Islet of Langerhans (tissue), 1 donor: ENCODE measurements around the gene SLC16A11.
"Not testable (repeated sequence)": the region's sequence is repeated elsewhere in the genome, so short reads cannot be mapped to it uniquely, and the experiment has no call there.

Source experiments
- FAIRE-seq: peaks from one replicate; lab custom pipeline; 2011; peaks lifted over from hg19 to GRCh38; lab: Jason Lieb, UNC

SLC16A11 gene, protein sequence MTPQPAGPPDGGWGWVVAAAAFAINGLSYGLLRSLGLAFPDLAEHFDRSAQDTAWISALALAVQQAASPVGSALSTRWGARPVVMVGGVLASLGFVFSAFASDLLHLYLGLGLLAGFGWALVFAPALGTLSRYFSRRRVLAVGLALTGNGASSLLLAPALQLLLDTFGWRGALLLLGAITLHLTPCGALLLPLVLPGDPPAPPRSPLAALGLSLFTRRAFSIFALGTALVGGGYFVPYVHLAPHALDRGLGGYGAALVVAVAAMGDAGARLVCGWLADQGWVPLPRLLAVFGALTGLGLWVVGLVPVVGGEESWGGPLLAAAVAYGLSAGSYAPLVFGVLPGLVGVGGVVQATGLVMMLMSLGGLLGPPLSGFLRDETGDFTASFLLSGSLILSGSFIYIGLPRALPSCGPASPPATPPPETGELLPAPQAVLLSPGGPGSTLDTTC

DNA sequence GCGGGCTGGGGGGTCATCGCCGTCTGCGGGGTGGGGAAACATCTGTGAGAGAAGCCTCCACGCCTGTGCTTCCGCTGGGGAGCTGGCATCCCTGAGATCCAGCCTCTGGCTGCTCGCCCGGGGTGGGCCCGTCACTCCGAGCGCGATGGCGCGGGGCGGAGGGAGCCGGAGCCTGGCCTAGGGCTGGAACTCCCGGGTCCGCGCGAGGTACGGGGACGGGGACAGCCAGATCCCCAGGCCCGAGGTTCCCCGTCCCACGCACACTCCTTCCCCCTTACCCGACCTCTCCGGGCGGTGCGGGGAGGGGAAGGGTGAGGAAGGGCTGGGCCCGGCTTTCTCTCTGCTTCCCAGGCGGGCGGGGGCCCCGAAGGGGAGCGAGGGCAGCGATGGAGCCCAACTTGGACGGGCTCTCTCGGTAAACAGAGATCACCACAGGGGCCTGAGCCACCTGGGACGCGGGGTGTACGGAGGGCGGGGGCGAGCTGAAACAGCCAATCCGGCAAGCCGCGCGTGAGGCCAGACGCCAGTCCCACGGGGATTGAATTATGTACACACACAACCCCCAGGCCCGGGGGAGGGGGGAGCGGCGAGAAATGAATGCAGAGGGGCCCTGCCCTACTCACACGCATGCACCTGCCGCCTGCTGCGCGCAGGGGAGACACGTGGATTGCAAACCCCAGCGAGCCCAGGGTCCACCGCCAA is at the start of gene SLC16A11:
TSS of gene SLC16A11 (minus strand) at position 596 of the 702 bp plus-strand sequence. CDS start at position 17, 579 bp downstream.
- FAIRE-seq: no peak

- not testable (repeated sequence) for FAIRE-seq
Observed at GRCh38 chr17:7091311-7092005, 47.6 kb upstream of the SLC16A11 start.

GRCh38 chr17:7089570-7089969 is 45.7 kb upstream of the SLC16A11 start:
- FAIRE-seq: not testable (repeated sequence)

DNA sequence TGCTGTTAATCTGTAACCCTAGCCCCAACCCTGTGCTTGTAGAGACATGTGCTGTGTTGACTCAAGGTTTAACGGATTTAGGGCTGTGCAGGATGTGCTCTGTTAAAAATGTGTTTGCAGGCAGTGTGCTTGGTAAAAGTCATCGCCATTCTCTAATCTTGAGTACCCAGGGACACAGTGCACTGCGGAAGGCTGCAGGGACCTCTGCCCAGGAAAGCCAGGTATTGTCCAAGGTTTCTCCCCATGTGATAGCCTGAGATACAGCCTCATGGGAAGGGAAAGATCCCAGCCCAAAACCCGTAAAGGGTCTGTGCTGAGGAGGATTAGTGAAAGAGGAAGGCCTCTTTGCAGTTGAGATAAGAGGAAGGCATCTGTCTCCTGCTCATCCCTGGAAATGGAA is 44.5 kb upstream of the SLC16A11 start:
- FAIRE-seq: not testable (repeated sequence)

- FAIRE-seq: no peak
Observed at GRCh38 chr17:7084088-7084487, 40.2 kb upstream of the SLC16A11 start.

- no peak for FAIRE-seq
Observed at GRCh38 chr17:7083592-7083991, 39.7 kb upstream of the SLC16A11 start.

GRCh38 chr17:7081341-7082062 is 37.6 kb upstream of the SLC16A11 start:
- FAIRE-seq: no peak

DNA sequence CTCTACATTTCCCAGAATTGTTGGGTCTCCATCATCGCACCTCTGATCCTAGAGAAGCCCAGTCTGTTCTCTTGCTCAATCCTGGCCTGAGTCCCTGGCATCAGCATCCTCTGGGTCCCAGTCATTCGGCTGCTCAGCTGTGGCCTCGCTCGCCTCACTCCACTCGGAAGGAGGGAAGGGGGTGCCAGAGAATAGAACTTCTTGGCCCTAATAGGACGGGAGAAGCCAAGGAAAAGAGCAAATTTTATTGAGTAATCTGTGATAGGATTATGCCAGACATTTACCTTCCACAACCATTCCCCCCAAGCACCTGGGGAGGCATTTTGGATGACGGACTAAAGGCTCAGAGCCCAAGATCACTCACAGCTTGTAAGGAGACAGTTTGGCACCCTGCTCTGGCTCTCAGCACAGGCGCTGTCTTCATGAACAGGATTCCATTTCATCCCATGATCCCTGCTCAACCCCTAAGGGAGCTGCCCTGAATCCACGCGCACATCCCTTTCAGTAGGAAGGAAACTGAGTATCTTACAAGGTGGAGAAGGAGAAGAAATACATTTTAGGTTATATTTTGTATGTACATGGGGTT is 36.7 kb upstream of the SLC16A11 start:
- FAIRE-seq: no peak

- no peak for FAIRE-seq
Observed at GRCh38 chr17:7079581-7080455, 35.9 kb upstream of the SLC16A11 start, which contains the start of gene CLEC10A. Gene CLEC10A, minus strand, starts transcription at chr17:7080251. Its CDS starts 1,439 bp downstream, at chr17:7078812.

GRCh38 chr17:7078711-7079110 is 34.8 kb upstream of the SLC16A11 start:
- FAIRE-seq: no peak

- FAIRE-seq: no peak
Observed at GRCh38 chr17:7077911-7078546, 34.1 kb upstream of the SLC16A11 start.

- FAIRE-seq: no peak
Observed at GRCh38 chr17:7074931-7075330, 31.0 kb upstream of the SLC16A11 start.

- FAIRE-seq: no peak
Observed at GRCh38 chr17:7072406-7072805, 28.5 kb upstream of the SLC16A11 start.

DNA sequence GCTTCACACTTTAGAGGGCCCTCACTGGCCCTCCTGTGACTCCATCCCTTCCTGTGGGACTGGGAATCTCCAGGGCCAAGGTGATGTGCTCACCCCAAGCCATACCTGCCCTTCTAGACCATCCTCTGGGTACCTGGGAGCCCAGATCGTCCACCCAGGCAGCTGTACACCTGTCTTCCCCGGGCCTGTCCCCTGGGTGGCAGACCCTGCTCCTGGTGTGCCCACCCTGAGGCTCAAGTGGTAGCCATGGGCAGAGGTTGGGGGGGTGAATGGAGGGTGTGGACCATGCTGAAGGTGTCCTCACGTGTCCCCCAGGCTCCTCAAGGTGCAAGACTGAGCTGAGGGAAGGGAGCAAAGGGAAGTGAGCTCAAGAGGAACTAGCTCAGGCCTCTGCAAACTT is 26.8 kb upstream of the SLC16A11 start:
- no peak for FAIRE-seq

DNA sequence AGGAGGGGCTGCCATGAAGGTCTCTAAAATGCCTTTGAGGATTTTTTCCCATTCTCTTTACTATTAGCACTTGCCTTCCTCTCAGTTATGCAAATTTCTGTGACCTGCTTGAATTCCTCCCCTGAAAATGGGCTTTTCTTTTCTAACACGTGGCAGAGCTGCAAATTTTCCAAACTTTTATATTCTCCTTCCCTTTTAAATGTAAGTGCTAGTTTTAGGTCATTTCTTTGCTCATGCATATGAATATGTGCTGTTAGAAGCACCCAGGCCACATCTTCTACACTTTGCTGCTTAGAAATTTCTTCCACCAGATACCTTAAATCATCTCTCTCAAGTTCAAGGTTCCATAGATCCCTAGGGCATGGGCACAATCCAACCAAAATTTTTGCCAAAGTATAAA is 24.4 kb upstream of the SLC16A11 start:
- FAIRE-seq: no peak

DNA sequence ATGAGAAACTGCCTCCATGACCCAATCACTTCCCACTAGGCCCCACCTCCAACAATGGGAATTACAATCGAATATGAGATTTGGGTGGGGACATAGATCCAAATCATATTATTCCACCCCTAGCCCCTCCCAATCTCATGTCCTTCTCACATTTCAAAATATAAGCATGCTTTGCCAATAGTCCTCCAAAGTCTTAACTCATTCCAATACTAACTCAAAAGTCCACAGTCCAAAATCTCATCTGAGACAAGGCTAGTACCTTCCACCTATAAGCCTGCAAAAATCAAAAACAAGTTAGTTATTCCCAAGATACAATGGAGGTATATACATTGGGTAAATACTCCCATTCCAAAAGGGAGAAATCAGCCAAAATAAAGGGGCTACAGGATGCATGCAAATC is 23.3 kb upstream of the SLC16A11 start:
- FAIRE-seq: no peak

GRCh38 chr17:7064261-7064660 is 20.4 kb upstream of the SLC16A11 start:
- no peak for FAIRE-seq

- FAIRE-seq: no peak
Observed at GRCh38 chr17:7063518-7064094, 19.7 kb upstream of the SLC16A11 start.

DNA sequence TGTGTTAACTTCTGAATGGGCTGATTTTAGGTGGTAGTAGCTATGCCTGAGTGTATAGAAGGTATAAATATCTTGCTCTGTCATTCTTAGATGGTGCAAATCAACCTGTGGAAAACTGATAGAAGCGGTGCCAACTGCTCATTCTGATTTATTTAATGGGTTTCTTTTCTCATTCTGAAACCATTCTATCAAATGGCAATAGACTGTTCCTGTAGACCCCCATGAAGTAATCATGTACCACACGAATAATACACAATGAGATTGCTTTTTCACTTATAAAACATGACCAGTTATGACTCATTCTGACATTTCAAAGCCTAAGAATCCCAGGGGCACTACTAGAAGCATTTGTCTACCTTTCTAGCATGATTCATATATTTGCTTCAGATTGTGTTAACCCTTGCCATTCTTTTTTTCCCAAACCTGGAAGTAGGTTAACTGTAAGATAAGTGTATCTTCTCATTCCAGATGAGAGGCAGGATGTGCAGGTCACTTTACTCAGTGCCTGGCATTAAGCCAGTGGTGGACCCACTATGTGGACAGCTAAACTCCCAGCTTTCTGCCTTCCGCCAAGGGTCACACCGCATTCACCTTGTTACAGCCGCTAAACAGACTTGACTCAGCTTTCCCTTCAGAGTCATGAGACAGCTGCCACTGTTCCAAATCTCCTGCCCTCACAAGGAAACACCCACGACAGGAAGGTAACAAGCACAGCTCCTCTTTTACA is 16.4 kb upstream of the SLC16A11 start:
- FAIRE-seq: no peak
